Pancreas (tissue), 10 donors: ENCODE results near the gene GZMA. TPM values are rescaled to one million over a fixed set of nuclear protein-coding genes. Genes with fewer than 3 reads are reported as not detected.
"Not testable (repeated sequence)": the region's sequence is repeated elsewhere in the genome, so short reads cannot be mapped to it uniquely, and the experiment has no call there.

Experiments used
- ATAC-seq, 4 donors: fragments of 200-7000 bp; cut with Tn5 transposase; one replicate each; pipeline versions ENCODE4 v1.8.0 to v1.9.1; 2020; ENCODE audit warnings: mild to moderate bottlenecking in 4 of 4, moderate library complexity in 4 of 4
- DNase-seq, 6 donors: peaks; one replicate each; pipeline ENCODE4 v3.0.0-alpha.2; 2020
- FAIRE-seq: peaks from 2 replicates; lab custom pipeline; 2012; peaks lifted over from hg19 to GRCh38; lab: Jason Lieb, UNC
- H3K27ac ChIP-seq, 4 donors: fragments of 200-600 bp; sonication (generic); 1 replicate in 3 of 4; 2 replicates in 1 of 4; pipeline versions ENCODE4 v1.5.0 to v1.8.0; 2020
- H3K27me3 ChIP-seq, 4 donors: fragments of 200-600 bp; one replicate each; pipeline ENCODE4 v1.8.0; 2021
- H3K36me3 ChIP-seq, 3 donors: fragments of 200-600 bp; sonication (generic) in 1 of 3; one replicate each; pipeline versions ENCODE4 v1.5.0 to v1.8.0; 2020 to 2021
- H3K4me1 ChIP-seq, 3 donors: fragments of 200-600 bp; one replicate each; pipeline ENCODE4 v1.8.0; 2021
- H3K4me3 ChIP-seq, 4 donors: fragments of 200-600 bp; sonication (generic) in 2 of 4; one replicate each; pipeline versions ENCODE4 v1.5.0 to v1.8.0; 2020 to 2021
- H3K9me3 ChIP-seq, 4 donors: fragments of 200-600 bp; one replicate each; pipeline ENCODE4 v1.8.0; 2021
- WGBS, 2 donors: extraction: QIAGEN DNeasy Blood & Tissue Kit; methylation state at CpG; one replicate each; pipeline ENCODE4 v1.1.7; 2013; 5-methylcytosine and 5-hydroxymethylcytosine counted together
- intact Hi-C, 3 donors: fragments of 100-400 bp; cut with DNase I; formaldehyde crosslinking; loops; one replicate each; pipeline versions ENCODE4 v1.11.1 to v1.14.2; 2022
- polyA plus RNA-seq, 2 donors: library from polyadenylated mRNA; stranded (reverse); fragments of 200-250 nt; gene quantifications; one replicate each; pipeline ENCODE4 v1.2.3, GENCODE V29; 2013
- total RNA-seq, 6 donors: library from RNA; stranded (reverse); fragmentation: NEBNext Ultra II Directional in 4 of 6; extraction: Animal tissue kit (Norgen Biotek cat#: 25700) in 4 of 6; gene quantifications; one replicate each; pipeline versions ENCODE4 v1.2.1 to v1.2.4, GENCODE V29; 2021 to 2023
- TF ChIP-seq, protein P1 (sequence below), 4 donors: fragments of 200-600 bp; sonication (generic) in 3 of 4; IDR thresholded peaks; one replicate each; pipeline versions ENCODE4 v1.5.0 to v1.8.0; 2021; ENCODE audit warnings: antibody characterized with exemption in 4 of 4
- donor health status: healthy with polysubstance abuse.
- donor health status: DM: no; HTN: no; CAD: no; lungs with moderate emphysema.
- donor health status: DM: no; HTN: no; CAD: no.
- donor health status: control.
- donor health status: control.
- donor health status: Bipolar disorder and iron deficiency.
- donor health status: DM: yes; HTN: yes; CAD: no.
- donor health status: DM: no; HTN: no; CAD: no.
- donor health status: DM: no; HTN: no; CAD: no.
- donor health status: DM: yes; HTN: yes; CAD: no.

GZMA gene
- total and polyA plus RNA-seq, 8 donors: 0.16 to 1.5 (median 0.84) TPM; not detected in 1

DNA sequence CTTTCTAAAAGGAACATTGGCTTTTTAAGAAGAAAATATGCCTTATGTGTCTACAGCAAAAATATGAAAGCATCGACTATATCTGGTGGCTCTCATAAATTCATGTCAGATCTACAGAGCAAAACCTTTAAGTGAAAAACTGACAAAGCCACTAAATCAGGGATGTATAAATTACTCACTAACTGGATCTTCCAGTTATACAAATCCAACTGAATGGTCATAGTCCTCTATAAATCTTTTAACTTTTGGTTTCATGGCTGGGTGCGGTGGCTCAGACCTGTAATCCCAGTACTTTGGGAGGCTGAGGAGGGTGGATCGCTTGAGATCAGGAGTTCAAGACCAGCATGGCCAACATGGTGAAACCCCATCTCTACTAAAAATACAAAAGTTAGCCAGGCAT lies 29.2 kb upstream of the GZMA start:
- no peaks in the 10 kb centered on the region for H3K27me3 ChIP-seq
- 78 to 83% methylated on average over 3 of the region's 3 CpGs for WGBS, 2 donors
- TF ChIP-seq, protein P1, sequence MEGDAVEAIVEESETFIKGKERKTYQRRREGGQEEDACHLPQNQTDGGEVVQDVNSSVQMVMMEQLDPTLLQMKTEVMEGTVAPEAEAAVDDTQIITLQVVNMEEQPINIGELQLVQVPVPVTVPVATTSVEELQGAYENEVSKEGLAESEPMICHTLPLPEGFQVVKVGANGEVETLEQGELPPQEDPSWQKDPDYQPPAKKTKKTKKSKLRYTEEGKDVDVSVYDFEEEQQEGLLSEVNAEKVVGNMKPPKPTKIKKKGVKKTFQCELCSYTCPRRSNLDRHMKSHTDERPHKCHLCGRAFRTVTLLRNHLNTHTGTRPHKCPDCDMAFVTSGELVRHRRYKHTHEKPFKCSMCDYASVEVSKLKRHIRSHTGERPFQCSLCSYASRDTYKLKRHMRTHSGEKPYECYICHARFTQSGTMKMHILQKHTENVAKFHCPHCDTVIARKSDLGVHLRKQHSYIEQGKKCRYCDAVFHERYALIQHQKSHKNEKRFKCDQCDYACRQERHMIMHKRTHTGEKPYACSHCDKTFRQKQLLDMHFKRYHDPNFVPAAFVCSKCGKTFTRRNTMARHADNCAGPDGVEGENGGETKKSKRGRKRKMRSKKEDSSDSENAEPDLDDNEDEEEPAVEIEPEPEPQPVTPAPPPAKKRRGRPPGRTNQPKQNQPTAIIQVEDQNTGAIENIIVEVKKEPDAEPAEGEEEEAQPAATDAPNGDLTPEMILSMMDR (IDR thresholded peaks at IDR 0.05): no peak
- H3K27ac ChIP-seq: no peak overlapping the region
- H3K4me3 ChIP-seq: no peak overlapping the region
- ATAC-seq: no peak
- no peaks in the 10 kb centered on the region for H3K9me3 ChIP-seq
- intact Hi-C loops: no loop called here
- no peak for DNase-seq
- no peaks in the 10 kb centered on the region for H3K36me3 ChIP-seq
- no peak for FAIRE-seq
- H3K4me1 ChIP-seq: no peaks in the 10 kb centered on the region

DNA sequence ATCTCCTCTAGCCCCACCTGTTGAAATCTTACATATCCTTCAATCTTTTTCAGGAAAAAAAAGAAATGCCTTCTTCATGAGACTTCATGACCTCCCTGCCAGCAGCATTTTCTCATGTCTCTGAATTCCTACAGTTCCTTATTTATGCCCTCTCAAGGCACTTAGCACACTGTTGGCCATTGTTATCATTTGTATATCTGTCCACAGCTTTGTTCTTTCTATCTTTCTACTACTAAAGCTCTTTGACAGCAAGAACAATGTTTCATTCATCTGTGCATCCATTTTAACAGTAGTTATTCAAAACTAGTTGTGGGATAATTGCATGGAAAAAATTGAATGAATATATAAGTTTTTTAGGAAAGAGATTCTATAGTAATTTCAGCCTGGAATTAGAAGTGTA lies 20.9 kb upstream of the GZMA start:
- ATAC-seq: no peak
- intact Hi-C loops: no loop called here
- Histone ChIP-seq H3K4me3 (no peak overlapping the region), H3K27ac (no peak overlapping the region), H3K9me3 (no peaks in the 10 kb centered on the region), H3K27me3 (no peaks in the 10 kb centered on the region), H3K4me1 (no peaks in the 10 kb centered on the region), H3K36me3 (no peaks in the 10 kb centered on the region)
- TF ChIP-seq, protein P1 (IDR thresholded peaks at IDR 0.05): no peak
- no peak for DNase-seq
- FAIRE-seq: no peak

DNA sequence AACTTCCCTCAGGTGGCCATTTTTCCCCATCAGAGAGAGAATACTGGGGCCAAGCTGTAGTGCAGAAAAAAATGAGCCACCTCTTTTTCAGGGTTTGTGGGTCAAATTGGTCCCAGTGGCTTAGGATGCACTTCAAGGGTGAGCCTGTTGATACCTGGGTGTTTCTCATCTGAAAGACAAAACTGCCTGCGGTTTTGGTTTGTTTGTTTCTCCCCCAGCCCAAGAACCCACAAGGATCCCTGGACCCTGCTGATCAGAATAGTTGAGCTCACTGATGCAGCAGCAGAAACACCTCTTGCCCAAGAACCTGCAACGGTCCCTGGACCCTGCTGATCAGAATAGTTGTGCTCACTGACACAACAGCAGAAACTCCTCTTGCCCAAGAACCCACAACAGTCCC lies 13.1 kb upstream of the GZMA start:
- H3K36me3 ChIP-seq, H3K27ac ChIP-seq, intact Hi-C loops, FAIRE-seq, H3K4me1 ChIP-seq, H3K27me3 ChIP-seq, DNase-seq, H3K4me3 ChIP-seq, ATAC-seq, H3K9me3 ChIP-seq: not testable (repeated sequence)
- WGBS, 2 donors: 60 to 71% methylated on average over 2 of the region's 2 CpGs

DNA sequence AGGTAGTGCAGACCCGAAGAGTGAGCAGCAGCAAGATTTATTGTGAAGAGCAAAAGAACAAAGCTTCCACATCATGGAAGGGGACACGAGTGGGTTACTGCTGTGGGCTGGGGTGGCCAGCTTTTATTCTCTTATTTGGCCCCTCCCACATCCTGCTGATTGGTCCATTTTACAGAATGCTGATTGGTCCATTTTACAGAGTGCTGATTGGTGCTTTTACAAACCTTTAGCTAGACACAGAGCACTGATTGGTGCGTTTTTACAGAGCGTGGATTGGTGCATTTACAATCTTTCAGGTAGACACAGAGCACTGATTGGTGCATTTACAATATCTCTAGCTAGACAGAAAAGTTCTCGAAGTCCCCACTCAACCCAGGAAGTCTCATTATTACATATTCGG lies 11.4 kb upstream of the GZMA start:
- FAIRE-seq, H3K4me3 ChIP-seq, DNase-seq, H3K9me3 ChIP-seq, ATAC-seq, H3K36me3 ChIP-seq, H3K27me3 ChIP-seq, H3K27ac ChIP-seq, H3K4me1 ChIP-seq, intact Hi-C loops: not testable (repeated sequence)
- 62 to 80% methylated on average over 6 of the region's 6 CpGs for WGBS, 2 donors

DNA sequence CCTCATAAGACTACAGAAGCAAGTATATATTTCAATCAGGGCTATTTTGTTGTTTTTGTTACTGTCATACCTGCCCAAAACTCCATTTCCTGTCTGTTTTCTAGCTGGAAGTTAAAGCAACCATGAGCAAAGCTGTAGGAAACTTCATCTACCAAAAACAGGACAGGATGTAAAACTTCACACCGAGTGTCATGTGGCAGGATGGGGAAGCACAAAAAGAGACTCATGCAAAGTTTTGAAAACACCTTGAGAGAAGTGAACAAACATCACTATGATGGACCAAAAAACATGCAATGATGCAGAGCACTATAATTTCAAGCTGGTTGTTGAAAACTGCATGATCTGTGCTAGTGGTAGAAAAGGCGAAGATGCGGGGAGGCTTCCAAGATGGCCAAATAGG lies 6.3 kb upstream of the GZMA start:
- ATAC-seq: no peak
- Histone ChIP-seq H3K36me3 (no peaks in the 10 kb centered on the region), H3K27me3 (no peaks in the 10 kb centered on the region), H3K4me1 (no peaks in the 10 kb centered on the region), H3K9me3 (no peaks in the 10 kb centered on the region), H3K4me3 (no peak overlapping the region), H3K27ac (no peak overlapping the region)
- no peak for FAIRE-seq
- no peak for DNase-seq
- TF ChIP-seq, protein P1 (IDR thresholded peaks at IDR 0.05): no peak
- intact Hi-C loops: no loop called here
- WGBS, 2 donors: 74 to 81% methylated on average over 3 of the region's 3 CpGs

DNA sequence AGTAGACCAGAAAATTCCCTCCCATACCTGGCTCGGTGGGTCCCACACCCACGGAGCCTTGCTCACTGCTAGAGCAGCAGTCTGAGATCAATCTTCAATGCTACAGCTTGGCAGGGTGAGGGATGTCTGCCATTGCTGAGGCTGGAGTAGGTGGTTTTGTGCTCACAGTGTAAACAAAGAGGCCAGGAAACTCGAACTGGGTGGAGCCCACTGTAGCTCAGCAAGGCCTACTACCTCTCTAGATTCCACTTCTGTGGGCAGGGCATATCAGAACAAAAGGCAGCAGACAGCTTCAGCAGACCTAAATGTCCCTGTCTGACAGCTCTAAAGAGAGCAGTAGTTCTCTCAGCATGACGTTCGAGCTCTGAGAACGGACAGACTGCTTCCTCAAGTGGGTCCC lies 5.6 kb upstream of the GZMA start:
- Histone ChIP-seq H3K4me3 (no peak overlapping the region), H3K27ac (no peak overlapping the region), H3K4me1 (no peaks in the 10 kb centered on the region), H3K9me3 (no peaks in the 10 kb centered on the region), H3K27me3 (no peaks in the 10 kb centered on the region), H3K36me3 (no peaks in the 10 kb centered on the region)
- ATAC-seq: no peak
- TF ChIP-seq, protein P1 (IDR thresholded peaks at IDR 0.05): no peak
- DNase-seq: no peak
- intact Hi-C loops: no loop called here
- WGBS, 2 donors: 48 to 51% methylated on average over 6 of the region's 6 CpGs
- FAIRE-seq: no peak

DNA sequence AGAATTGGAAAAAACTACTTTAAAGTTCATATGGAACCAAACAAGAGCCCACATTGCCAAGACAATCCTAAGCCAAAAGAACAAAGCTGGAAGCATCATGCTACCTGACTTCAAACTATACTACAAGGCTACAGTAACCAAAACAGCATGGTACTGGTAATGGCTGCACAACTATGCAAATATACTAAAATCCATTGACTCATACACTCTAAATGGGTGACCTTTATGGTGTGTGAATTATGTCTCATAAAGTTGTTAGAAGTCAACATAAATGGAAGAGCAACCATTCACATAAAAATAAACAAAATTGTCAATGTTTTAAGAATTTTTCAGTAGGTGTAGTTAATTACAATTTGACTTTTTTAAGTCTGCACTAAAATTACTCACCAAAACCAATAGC lies 1.3 kb upstream of the GZMA start:
- FAIRE-seq, H3K36me3 ChIP-seq, intact Hi-C loops, ATAC-seq, DNase-seq, H3K4me1 ChIP-seq, H3K27me3 ChIP-seq, H3K9me3 ChIP-seq, H3K4me3 ChIP-seq, H3K27ac ChIP-seq: not testable (repeated sequence)
